ENCODE results near the gene RNH1.

- TF ChIP-seq CTCF (conservative IDR thresholded peaks at IDR 0.05 in 1 of 2, IDR thresholded peaks at IDR 0.05 in 1 of 2; ENCODE audit: extremely low read depth in 1 of 2, insufficient read depth in 1 of 2, low read depth in 1 of 2, low read length in 2 of 2) (no peak), EZH2 (IDR thresholded peaks at IDR 0.05; ENCODE audit: borderline replicate concordance, low read length) (no peak)
Observed at GRCh38 chr11:533586-534395, 26.7 kb upstream of the RNH1 start.
